Activated naive CD8-positive, alpha-beta T cell treated with anti-CD3 and anti-CD28 coated beads, Interleukin-2, amount 10 ng/mL, durations not matched to agents 7 days and 5 days (primary cell): Measurements from ENCODE around the gene RNASE8. TPM values are rescaled to one million over a fixed set of nuclear protein-coding genes. Genes with fewer than 3 reads are reported as not detected.
"Not testable (repeated sequence)": the region's sequence is repeated elsewhere in the genome, so short reads cannot be mapped to it uniquely, and the experiment has no call there.

ENCODE experiments used
- ATAC-seq: fragments of 150-1000 bp; cut with Tn5 transposase; one replicate; pipeline ENCODE4 v1.10.0; 2021; ENCODE audit warnings: low read depth, moderate library complexity
- POLR2A ChIA-PET: fragments of 350-600 bp; sonication (Branson Sonifier 250); formaldehyde crosslinking; loops from one replicate; lab custom pipeline; 2021; ENCODE audit warnings: antibody characterized with exemption; lab: Charles Lee
- DNase-seq: peaks from one replicate; pipeline ENCODE4 v3.0.0; 2021
- H3K27ac Mint-ChIP-seq: one replicate; pipeline ENCODE4 v1.8.0; 2022; ENCODE audit warnings: mild to moderate bottlenecking, mixed read lengths
- H3K27me3 Mint-ChIP-seq: one replicate; pipeline ENCODE4 v1.8.0; 2022; ENCODE audit warnings: mild to moderate bottlenecking, moderate library complexity, mixed read lengths
- H3K36me3 Mint-ChIP-seq: one replicate; pipeline ENCODE4 v1.8.0; 2021; ENCODE audit warnings: mild to moderate bottlenecking, mixed read lengths
- H3K4me1 Mint-ChIP-seq: one replicate; pipeline ENCODE4 v1.8.0; 2021; ENCODE audit warnings: mixed read lengths
- H3K4me3 Mint-ChIP-seq: one replicate; pipeline ENCODE4 v1.8.0; 2022; ENCODE audit warnings: mild to moderate bottlenecking, moderate library complexity, mixed read lengths
- H3K9me3 Mint-ChIP-seq: one replicate; pipeline ENCODE4 v1.8.0; 2021; ENCODE audit warnings: mixed read lengths
- total RNA-seq, 2 experiments: library from RNA; stranded (reverse); gene quantifications; one replicate each; pipeline ENCODE4 v1.2.3, GENCODE V29; 2021

Gene RNASE8
- total RNA-seq, 2 experiments from 2014 or later, result not detected

DNA sequence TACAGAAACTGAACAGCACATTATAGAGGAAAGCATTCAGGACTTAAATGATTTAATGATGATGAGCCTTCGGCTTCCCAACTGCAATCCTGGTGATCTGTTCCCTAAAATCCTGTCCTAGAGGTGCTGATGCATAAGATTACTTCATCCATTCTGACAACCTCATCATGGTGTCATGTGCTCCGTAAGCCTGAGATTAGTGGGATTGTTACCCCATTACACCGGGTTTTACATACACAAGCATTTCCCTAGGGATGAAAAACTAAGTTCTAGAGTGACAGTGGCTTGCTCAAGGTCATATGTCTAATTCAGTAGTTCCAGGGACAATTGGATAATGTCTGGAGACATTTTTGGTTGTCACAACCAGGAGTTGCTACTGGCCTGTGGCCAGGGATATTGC, 20.5 kb upstream of the RNASE8 start:
- no peaks in the 10 kb centered on the region for H3K4me1 Mint-ChIP-seq
- no peaks in the 10 kb centered on the region for H3K9me3 Mint-ChIP-seq
- ATAC-seq (no peak), DNase-seq (no peak)
- H3K4me3 Mint-ChIP-seq, result no peak overlapping the region
- POLR2A ChIA-PET, result no interaction called here
- no peaks in the 10 kb centered on the region for H3K36me3 Mint-ChIP-seq
- H3K27ac Mint-ChIP-seq, result no peak overlapping the region
- peaks cover 11% of the 10 kb centered on the region for H3K27me3 Mint-ChIP-seq

DNA sequence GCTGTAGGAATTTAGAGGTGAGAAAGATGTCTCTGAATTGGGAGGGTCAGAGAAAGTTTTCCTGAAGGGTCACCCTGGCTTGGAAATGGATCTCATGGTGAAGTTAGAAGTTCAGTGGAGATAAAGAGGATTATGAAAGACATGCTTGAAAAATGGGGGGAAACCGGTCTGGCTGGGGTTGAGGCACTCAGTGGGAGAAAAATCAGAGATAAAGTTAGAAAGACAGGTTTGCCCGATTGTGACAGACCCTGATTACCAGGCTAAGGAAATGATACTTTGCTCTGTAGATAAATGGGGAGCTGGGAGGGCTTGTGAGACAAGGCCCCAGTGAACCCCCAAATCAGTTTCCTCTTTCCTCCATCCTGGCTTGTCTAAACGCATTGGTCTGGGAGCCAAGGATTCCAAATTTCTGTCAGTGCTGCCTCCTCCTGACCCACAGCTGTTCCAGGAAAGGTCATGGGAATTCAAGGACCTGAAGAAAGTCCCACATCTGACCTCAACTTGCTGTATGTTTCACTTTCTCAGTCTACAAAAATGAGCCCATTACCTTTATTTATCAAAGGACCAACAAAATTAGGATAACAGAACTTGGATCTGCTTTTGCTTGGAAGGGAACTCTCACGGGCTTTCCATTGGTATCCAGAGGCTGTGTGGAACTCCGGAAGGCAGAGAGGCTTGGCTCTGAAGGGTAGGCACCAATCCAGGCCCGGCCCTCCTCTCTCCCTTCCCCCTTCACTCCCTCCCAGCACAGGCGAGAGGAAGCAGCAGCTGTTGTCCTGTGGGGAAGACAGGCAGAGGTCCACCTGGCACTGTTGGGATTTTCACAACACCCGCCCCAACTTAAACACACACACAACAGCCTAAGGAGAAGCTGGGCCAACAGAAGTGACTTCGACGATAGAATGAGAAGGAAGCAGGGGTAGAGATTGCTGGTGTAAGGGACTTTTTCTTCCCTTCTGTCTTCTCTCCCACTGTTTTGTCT, 18.9 kb upstream of the RNASE8 start:
- no peak overlapping the region for H3K4me3 Mint-ChIP-seq
- H3K4me1 Mint-ChIP-seq, result no peaks in the 10 kb centered on the region
- ATAC-seq (no peak), DNase-seq (no peak)
- peaks cover 23% of the 10 kb centered on the region for H3K27me3 Mint-ChIP-seq
- H3K9me3 Mint-ChIP-seq, result no peaks in the 10 kb centered on the region
- POLR2A ChIA-PET, result no interaction called here
- no peaks in the 10 kb centered on the region for H3K36me3 Mint-ChIP-seq
- no peak overlapping the region for H3K27ac Mint-ChIP-seq

DNA sequence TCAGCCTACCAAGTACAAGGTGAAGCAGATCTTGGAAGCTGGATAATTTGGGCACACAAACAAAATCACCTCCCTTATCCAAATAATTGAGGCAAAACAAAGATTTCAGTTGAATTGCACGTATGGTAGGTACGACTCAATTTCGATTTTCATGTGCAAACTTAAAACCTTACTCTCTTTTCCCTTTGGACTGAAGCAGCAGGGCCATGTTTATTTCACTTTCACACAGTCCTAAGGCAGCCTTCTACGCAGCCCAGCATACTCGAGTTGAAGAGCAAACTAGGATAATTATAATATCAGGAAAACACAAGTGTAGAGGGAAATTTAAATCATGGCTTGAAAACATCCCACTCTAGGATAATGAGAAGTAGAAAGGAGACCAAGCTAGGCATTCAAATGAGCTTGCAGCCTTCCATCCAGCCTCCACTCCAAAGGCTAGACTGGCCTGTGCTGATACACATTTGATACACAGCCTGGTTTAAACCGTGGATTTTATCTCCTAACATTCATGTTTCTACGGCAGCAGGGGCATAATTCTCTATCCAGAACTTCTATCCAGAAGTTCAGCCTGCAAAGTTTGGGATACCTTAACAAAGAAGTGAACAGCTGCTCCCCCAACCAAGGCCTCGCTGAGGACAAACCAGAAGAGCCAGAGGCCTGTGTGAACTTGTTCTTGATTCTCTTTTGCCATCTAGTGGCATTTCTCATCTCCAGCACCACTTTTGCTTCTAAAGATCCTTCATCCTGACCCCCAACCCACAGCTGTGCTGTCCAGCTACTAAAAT, 17.8 kb upstream of the RNASE8 start:
- Mint-ChIP-seq H3K9me3 (no peaks in the 10 kb centered on the region), H3K36me3 (no peaks in the 10 kb centered on the region), H3K27ac (no peak overlapping the region), H3K27me3 (peaks cover 25% of the 10 kb centered on the region), H3K4me3 (no peak overlapping the region), H3K4me1 (peaks cover 4% of the 10 kb centered on the region)
- DNase-seq, result no peak
- POLR2A ChIA-PET, result no interaction called here
- ATAC-seq, result peak; percentile 81

DNA sequence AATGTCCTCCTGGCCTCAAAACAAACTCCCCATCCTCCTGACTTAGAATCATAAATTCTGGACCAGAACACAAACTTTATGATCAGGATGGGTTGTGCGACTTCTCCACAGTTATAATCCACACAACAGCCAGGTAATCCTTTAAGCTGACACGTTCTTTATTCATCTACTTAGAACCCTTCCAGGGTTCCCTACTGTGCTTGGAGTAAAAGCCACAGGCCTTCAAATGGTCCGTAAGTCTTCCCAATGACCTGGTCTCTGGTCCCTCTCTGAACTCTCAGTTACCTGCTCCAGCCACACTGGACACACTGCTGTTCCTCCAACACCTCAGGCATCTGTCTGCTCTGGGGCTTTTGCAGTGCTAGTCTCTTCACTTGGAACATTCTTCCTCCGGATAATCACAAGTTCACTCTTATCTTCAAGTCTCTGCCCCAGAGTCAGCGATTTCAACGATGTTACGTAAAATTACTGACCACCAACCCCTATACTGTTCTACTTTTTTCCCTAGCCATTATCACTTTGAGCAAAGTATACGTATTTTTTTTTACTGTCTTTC, 17.2 kb upstream of the RNASE8 start:
- peaks cover 31% of the 10 kb centered on the region for H3K27me3 Mint-ChIP-seq
- ATAC-seq (no peak), DNase-seq (no peak)
- no peak overlapping the region for H3K4me3 Mint-ChIP-seq
- H3K9me3 Mint-ChIP-seq, result no peaks in the 10 kb centered on the region
- H3K36me3 Mint-ChIP-seq, result no peaks in the 10 kb centered on the region
- H3K27ac Mint-ChIP-seq, result no peak overlapping the region
- POLR2A ChIA-PET, result no interaction called here
- H3K4me1 Mint-ChIP-seq, result peaks cover 4% of the 10 kb centered on the region

DNA sequence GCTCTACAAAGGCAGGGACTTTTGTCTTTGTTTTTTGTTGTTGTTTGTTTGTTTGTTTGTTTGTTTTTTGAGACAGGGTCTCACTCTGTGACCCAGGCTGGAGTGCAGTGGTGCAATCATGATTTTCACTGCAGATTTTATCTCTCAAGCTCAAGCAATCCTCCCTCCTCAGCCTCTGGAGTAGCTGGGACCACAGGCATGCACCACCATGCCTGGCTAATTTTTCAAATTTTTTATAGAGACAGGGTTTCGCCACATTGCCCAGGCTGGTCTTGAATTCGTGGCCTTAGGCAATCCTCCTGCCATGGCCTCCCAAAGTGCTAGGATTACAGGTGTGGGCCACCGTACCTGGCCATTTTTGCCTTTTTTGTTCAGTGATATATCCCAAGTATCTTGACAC, 16.7 kb upstream of the RNASE8 start:
- H3K36me3 Mint-ChIP-seq, POLR2A ChIA-PET, H3K27ac Mint-ChIP-seq, H3K4me3 Mint-ChIP-seq, ATAC-seq, H3K4me1 Mint-ChIP-seq, H3K9me3 Mint-ChIP-seq, DNase-seq: not testable (repeated sequence)
- H3K27me3 Mint-ChIP-seq, result peaks cover 34% of the 10 kb centered on the region

DNA sequence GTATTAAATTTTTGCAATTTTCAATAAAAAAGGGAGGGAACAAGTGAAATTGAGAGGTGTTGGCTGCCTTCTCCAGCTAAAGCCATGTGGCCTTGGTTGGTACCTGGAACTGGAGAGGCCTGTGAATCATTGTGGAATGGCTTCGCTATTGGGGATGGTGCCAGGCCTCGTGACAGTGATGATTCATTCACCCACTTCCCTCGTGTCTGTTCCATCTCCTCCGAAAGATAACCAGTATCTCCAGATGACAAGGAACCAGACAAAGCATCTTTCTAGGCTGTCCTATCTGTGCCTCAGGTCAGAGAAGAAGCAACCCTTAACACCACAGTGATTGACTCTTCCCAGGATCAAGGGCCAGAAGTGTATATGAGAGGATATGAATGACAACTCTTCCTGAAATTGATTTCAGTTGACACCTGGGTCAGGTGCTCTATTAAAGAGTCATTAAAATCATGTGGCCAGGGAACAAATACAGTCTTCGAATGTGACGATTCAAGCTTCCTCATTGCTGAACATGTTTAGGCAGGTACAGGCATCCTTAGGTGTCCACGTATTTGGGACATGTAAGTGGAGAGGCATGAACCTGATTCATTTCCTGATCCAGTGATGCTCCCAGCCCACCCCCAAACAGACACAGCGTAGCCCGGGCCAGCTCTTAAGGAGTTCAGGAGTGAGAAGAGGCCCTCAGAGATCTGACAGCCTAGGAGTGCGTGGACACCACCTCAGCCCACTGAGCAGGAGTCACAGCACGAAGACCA, 15.8 kb upstream of the RNASE8 start, which contains the start of gene RNASE7:
TSS of gene RNASE7 (plus strand) at position 687 of the 758 bp plus-strand sequence. CDS start 631 bp downstream, outside the sequence.
- ATAC-seq, result no peak
- Mint-ChIP-seq H3K9me3 (no peaks in the 10 kb centered on the region), H3K27me3 (peaks cover 36% of the 10 kb centered on the region), H3K4me1 (peaks cover 4% of the 10 kb centered on the region), H3K36me3 (no peaks in the 10 kb centered on the region), H3K27ac (peak within 1 kb of the TSS; percentile 0), H3K4me3 (no peak within 1 kb of the TSS)
- DNase-seq, result no peak
- POLR2A ChIA-PET, result no interaction called here

DNA sequence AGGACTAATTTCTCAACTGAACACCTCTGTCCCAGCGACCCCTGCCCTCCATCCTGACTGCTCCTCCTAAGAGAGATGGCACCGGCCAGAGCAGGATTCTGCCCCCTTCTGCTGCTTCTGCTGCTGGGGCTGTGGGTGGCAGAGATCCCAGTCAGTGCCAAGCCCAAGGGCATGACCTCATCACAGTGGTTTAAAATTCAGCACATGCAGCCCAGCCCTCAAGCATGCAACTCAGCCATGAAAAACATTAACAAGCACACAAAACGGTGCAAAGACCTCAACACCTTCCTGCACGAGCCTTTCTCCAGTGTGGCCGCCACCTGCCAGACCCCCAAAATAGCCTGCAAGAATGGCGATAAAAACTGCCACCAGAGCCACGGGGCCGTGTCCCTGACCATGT, 14.7 kb upstream of the RNASE8 start:
- Mint-ChIP-seq H3K4me3 (no peak overlapping the region), H3K27me3 (peaks cover 40% of the 10 kb centered on the region), H3K36me3 (no peaks in the 10 kb centered on the region), H3K27ac (no peak overlapping the region), H3K4me1 (peaks cover 4% of the 10 kb centered on the region), H3K9me3 (no peaks in the 10 kb centered on the region)
- DNase-seq (no peak), ATAC-seq (no peak)
- POLR2A ChIA-PET, result interaction anchor here (0.5 kb wide), 1 partner anchor 37 kb away, joined by 6 read pairs; no protein-coding TSS in a partner anchor

DNA sequence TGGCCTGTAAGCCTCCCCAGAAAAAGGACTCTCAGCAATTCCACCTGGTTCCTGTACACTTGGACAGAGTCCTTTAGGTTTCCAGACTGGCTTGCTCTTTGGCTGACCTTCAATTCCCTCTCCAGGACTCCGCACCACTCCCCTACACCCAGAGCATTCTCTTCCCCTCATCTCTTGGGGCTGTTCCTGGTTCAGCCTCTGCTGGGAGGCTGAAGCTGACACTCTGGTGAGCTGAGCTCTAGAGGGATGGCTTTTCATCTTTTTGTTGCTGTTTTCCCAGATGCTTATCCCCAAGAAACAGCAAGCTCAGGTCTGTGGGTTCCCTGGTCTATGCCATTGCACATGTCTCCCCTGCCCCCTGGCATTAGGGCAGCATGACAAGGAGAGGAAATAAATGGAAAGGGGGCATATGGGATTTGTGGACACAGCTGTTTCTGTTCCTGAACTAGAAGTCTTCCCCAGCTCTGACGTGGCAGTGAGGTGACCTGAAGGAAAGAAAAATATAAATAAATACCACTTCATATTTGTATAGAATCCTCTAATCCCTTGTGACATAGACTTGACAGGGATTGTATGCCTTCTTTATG, 14.1 kb upstream of the RNASE8 start:
- ATAC-seq, result no peak
- Mint-ChIP-seq H3K27me3 (peaks cover 37% of the 10 kb centered on the region), H3K4me3 (no peak overlapping the region), H3K27ac (no peak overlapping the region), H3K9me3 (no peaks in the 10 kb centered on the region), H3K4me1 (peaks cover 4% of the 10 kb centered on the region), H3K36me3 (no peaks in the 10 kb centered on the region)
- POLR2A ChIA-PET, result interaction anchor here (0.5 kb wide), 1 partner anchor 38 kb away, joined by 6 read pairs; no protein-coding TSS in a partner anchor
- DNase-seq, result no peak

DNA sequence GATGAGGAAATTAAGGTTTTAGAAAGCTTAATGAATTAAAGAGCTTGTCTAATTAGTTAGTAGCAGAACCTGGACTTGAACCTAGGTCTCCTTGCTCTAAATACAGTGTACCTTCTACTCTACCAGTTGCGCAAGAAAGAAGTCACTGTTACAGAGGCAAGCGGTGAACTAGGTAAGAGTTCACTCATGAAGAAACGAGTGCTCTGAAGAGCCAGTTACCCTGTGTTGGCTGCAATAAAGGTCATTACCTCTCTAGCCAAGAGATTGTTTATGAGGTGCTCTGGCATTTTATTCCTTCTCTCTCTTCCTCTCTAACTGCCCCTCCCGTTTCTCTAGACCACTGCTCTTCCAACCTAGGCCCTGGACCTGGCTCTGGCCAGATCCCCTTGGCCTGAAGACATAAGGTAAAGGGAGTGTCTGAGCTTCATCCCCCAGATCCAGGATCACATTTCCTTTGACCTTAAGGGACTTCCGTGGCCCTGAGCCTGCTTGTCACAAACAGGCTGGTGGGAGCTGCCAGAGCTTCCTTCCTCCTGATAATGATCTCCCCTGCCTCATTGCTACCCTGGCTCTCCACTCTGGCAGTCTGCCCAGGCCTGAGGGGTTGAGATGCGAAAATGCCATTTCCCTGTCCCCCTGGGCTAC, 13.5 kb upstream of the RNASE8 start:
- no peak overlapping the region for H3K27ac Mint-ChIP-seq
- peaks cover 4% of the 10 kb centered on the region for H3K4me1 Mint-ChIP-seq
- POLR2A ChIA-PET, result no interaction called here
- H3K36me3 Mint-ChIP-seq, result no peaks in the 10 kb centered on the region
- peaks cover 37% of the 10 kb centered on the region for H3K27me3 Mint-ChIP-seq
- no peaks in the 10 kb centered on the region for H3K9me3 Mint-ChIP-seq
- ATAC-seq (no peak), DNase-seq (no peak)
- no peak overlapping the region for H3K4me3 Mint-ChIP-seq

DNA sequence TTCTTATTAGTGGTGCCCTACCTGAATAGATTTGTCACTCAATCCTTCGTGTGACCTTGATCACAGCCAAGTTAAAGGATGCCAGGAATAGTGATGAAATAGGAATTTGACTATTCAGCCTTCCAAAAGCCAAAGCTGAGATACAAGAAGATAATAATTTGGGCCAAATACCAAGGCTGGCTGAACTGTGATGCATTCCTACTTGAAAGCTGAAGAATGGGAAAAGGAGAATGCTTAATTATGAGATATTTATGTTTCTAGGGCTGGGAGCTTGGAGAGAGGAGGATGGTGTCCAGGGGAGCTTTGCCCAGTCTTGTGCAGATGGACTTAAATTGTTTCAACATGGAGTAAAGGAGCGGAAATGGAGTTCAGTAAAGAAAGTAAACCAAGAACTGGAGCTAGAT, 10.2 kb upstream of the RNASE8 start:
- Mint-ChIP-seq H3K4me3 (no peak overlapping the region), H3K27me3 (peaks cover 34% of the 10 kb centered on the region), H3K27ac (no peak overlapping the region), H3K4me1 (peaks cover 4% of the 10 kb centered on the region), H3K36me3 (no peaks in the 10 kb centered on the region), H3K9me3 (no peaks in the 10 kb centered on the region)
- POLR2A ChIA-PET, result no interaction called here
- DNase-seq (no peak), ATAC-seq (no peak)

DNA sequence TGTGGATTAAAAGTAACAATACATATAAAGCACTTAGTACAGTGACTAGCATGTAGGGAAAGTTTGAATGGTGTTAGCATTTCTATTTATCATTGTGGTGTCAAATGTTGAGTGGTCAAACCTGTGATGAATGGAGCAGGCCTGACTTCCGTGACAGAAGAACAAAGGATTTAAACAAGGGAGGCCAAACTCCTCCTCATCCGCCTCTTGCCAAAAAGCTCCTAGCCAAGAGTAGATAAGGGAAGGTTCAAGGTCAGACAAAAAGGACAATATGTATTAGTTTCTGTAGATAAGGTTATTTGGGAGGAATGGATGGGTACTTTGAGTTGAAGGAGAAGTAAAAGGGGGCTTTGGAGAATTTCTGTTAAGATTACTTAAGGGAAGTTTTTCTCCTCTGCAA, 9.0 kb upstream of the RNASE8 start:
- POLR2A ChIA-PET, result no interaction called here
- Mint-ChIP-seq H3K27ac (no peak overlapping the region), H3K9me3 (no peaks in the 10 kb centered on the region), H3K36me3 (no peaks in the 10 kb centered on the region), H3K4me3 (no peak overlapping the region), H3K27me3 (peaks cover 27% of the 10 kb centered on the region), H3K4me1 (peaks cover 4% of the 10 kb centered on the region)
- ATAC-seq (no peak), DNase-seq (no peak)

DNA sequence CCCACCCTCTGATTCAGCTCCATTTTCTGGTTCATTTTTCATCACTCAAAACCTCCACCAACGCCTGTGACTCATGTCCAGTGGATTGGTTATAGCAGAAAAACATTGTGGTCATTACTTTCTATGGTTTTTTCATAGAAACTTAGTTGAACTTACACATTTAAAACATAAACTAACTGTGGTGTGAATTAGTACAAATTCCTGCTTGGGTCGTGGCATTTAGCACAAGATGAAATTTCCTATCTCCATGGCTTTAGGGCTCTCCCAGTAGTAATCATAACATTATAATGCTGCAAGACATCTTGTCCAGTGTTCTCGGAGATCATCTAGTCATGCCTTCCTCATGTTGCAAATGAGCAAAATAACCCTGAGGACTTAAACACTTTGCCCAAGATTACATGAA, 8.3 kb upstream of the RNASE8 start:
- Mint-ChIP-seq H3K4me1 (peaks cover 4% of the 10 kb centered on the region), H3K27ac (no peak overlapping the region), H3K4me3 (no peak overlapping the region), H3K9me3 (no peaks in the 10 kb centered on the region), H3K27me3 (peaks cover 26% of the 10 kb centered on the region), H3K36me3 (no peaks in the 10 kb centered on the region)
- DNase-seq (no peak), ATAC-seq (no peak)
- POLR2A ChIA-PET, result no interaction called here
